Measurements from ENCODE around the gene CRYGS.
"Not testable (repeated sequence)": the region's sequence is repeated elsewhere in the genome, so short reads cannot be mapped to it uniquely, and the experiment has no call there.

The CRYGS gene

DNA sequence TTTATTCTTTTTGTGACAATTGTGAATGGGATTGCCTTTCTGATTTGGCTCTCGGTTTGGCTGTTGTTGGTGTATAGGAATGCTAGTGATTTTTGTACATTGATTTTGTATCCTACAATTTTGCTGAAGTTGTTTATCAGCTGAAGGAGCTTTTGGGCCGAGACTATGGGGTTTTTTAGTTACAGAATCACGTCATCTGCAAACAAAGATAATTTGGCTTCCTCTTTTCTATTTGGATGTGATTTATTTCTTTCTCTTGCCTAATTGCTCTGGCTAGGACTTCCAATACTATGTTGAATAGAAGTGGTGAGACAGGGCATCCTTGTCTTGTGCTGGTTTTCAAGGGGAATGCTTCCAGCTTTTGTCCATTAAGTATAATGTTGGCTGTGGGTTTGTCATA is 44.2 kb downstream of the CRYGS start:
- H3K9ac ChIP-seq (ENCODE audit: low read length in 5 of 5); H3K27me3 ChIP-seq (ENCODE audit: control insufficient read depth in 5 of 5, insufficient read depth in 4 of 5, low read length in 5 of 5); H3K9me3 ChIP-seq (ENCODE audit: control insufficient read depth in 5 of 5, low read length in 5 of 5); H3K4me3 ChIP-seq (ENCODE audit: low read depth in 1 of 5, low read length in 5 of 5); H3K36me3 ChIP-seq (ENCODE audit: control insufficient read depth in 5 of 5, insufficient read depth in 5 of 5, low read length in 5 of 5); H3K27ac ChIP-seq (ENCODE audit: low read depth, low read length): not testable (repeated sequence)
- peaks cover 0 to 10% (median 7%) of the 10 kb centered on the region in 5 donors for H3K4me1 ChIP-seq (ENCODE audit: control insufficient read depth in 5 of 5, insufficient read depth in 5 of 5, low read length in 5 of 5)

DNA sequence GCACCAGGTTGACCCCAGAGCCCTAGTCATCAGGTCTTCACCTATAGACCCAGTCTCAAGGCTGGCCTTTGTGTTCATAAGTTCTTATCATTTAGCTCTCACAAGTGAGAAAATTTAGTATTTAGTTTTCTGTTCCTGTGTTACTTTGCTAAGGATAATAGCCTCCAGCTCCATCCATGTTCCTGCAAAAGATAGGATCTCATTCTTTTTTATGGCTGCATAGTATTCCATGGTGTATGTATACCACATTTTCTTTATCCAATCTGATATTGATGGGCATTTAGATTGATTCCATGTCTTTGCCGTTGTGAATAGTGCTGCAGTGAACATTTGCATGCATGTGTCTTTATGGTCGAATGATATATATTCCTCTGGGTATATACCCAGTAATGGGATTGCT is 46.2 kb downstream of the CRYGS start:
- H3K4me1 ChIP-seq (ENCODE audit: control insufficient read depth in 5 of 5, insufficient read depth in 5 of 5, low read length in 5 of 5): peaks cover 2 to 10% (median 7%) of the 10 kb centered on the region in 5 donors
- not testable (repeated sequence) for H3K36me3 ChIP-seq (ENCODE audit: control insufficient read depth in 5 of 5, insufficient read depth in 5 of 5, low read length in 5 of 5); H3K9ac ChIP-seq (ENCODE audit: low read length in 5 of 5); H3K4me3 ChIP-seq (ENCODE audit: low read depth in 1 of 5, low read length in 5 of 5); H3K9me3 ChIP-seq (ENCODE audit: control insufficient read depth in 5 of 5, low read length in 5 of 5); H3K27me3 ChIP-seq (ENCODE audit: control insufficient read depth in 5 of 5, insufficient read depth in 4 of 5, low read length in 5 of 5); H3K27ac ChIP-seq (ENCODE audit: low read depth, low read length)

GRCh38 chr3:186497608-186498007 is 46.6 kb downstream of the CRYGS start:
- Histone ChIP-seq H3K9me3 (ENCODE audit: control insufficient read depth in 5 of 5, low read length in 5 of 5) (peaks cover 0 to 3% (median 0%) of the 10 kb centered on the region in 5 donors), H3K36me3 (ENCODE audit: control insufficient read depth in 5 of 5, insufficient read depth in 5 of 5, low read length in 5 of 5) (no peaks in the 10 kb centered on the region)

GRCh38 chr3:186496635-186497034 is 47.5 kb downstream of the CRYGS start:
- H3K36me3 ChIP-seq (ENCODE audit: control insufficient read depth in 5 of 5, insufficient read depth in 5 of 5, low read length in 5 of 5): no peaks in the 10 kb centered on the region
- no peak overlapping the region for H3K9ac ChIP-seq (ENCODE audit: low read length in 5 of 5)
- peaks cover 0 to 3% (median 0%) of the 10 kb centered on the region in 5 donors for H3K9me3 ChIP-seq (ENCODE audit: control insufficient read depth in 5 of 5, low read length in 5 of 5)
- H3K4me3 ChIP-seq (ENCODE audit: low read depth in 1 of 5, low read length in 5 of 5): no peak overlapping the region
- H3K4me1 ChIP-seq (ENCODE audit: control insufficient read depth in 5 of 5, insufficient read depth in 5 of 5, low read length in 5 of 5): peaks cover 2 to 12% (median 7%) of the 10 kb centered on the region in 5 donors
- no peak overlapping the region for H3K27ac ChIP-seq (ENCODE audit: low read depth, low read length)
- H3K27me3 ChIP-seq (ENCODE audit: control insufficient read depth in 5 of 5, insufficient read depth in 4 of 5, low read length in 5 of 5): peaks cover 0 to 3% (median 0%) of the 10 kb centered on the region in 5 donors

More at GRCh38 chr3:186497608-186498007, 46.6 kb downstream of the CRYGS start:
- no peak overlapping the region for H3K4me3 ChIP-seq (ENCODE audit: low read depth in 1 of 5, low read length in 5 of 5)
- no peak overlapping the region for H3K27ac ChIP-seq (ENCODE audit: low read depth, low read length)
- H3K9ac ChIP-seq (ENCODE audit: low read length in 5 of 5): no peak overlapping the region
- peaks cover 0 to 3% (median 1%) of the 10 kb centered on the region in 5 donors for H3K27me3 ChIP-seq (ENCODE audit: control insufficient read depth in 5 of 5, insufficient read depth in 4 of 5, low read length in 5 of 5)
- peaks cover 2 to 10% (median 7%) of the 10 kb centered on the region in 5 donors for H3K4me1 ChIP-seq (ENCODE audit: control insufficient read depth in 5 of 5, insufficient read depth in 5 of 5, low read length in 5 of 5)

GRCh38 chr3:186496016-186496415 is 48.2 kb downstream of the CRYGS start:
- Histone ChIP-seq H3K4me3 (ENCODE audit: low read depth in 1 of 5, low read length in 5 of 5) (no peak overlapping the region), H3K27ac (ENCODE audit: low read depth, low read length) (no peak overlapping the region), H3K27me3 (ENCODE audit: control insufficient read depth in 5 of 5, insufficient read depth in 4 of 5, low read length in 5 of 5) (peaks cover 0 to 3% (median 0%) of the 10 kb centered on the region in 5 donors), H3K9me3 (ENCODE audit: control insufficient read depth in 5 of 5, low read length in 5 of 5) (peaks cover 0 to 3% (median 0%) of the 10 kb centered on the region in 5 donors), H3K36me3 (ENCODE audit: control insufficient read depth in 5 of 5, insufficient read depth in 5 of 5, low read length in 5 of 5) (no peaks in the 10 kb centered on the region), H3K9ac (ENCODE audit: low read length in 5 of 5) (no peak overlapping the region), H3K4me1 (ENCODE audit: control insufficient read depth in 5 of 5, insufficient read depth in 5 of 5, low read length in 5 of 5) (peaks cover 2 to 12% (median 7%) of the 10 kb centered on the region in 5 donors)

GRCh38 chr3:186493525-186494255 is 50.5 kb downstream of the CRYGS start:
- no peak overlapping the region for H3K27ac ChIP-seq (ENCODE audit: low read depth, low read length)
- no peak overlapping the region for H3K4me3 ChIP-seq (ENCODE audit: low read depth in 1 of 5, low read length in 5 of 5)
- H3K9me3 ChIP-seq (ENCODE audit: control insufficient read depth in 5 of 5, low read length in 5 of 5): peaks cover 0 to 3% (median 0%) of the 10 kb centered on the region in 5 donors
- no peak overlapping the region for H3K9ac ChIP-seq (ENCODE audit: low read length in 5 of 5)
- H3K36me3 ChIP-seq (ENCODE audit: control insufficient read depth in 5 of 5, insufficient read depth in 5 of 5, low read length in 5 of 5): no peaks in the 10 kb centered on the region
- peaks cover 0 to 3% (median 0%) of the 10 kb centered on the region in 5 donors for H3K27me3 ChIP-seq (ENCODE audit: control insufficient read depth in 5 of 5, insufficient read depth in 4 of 5, low read length in 5 of 5)
- peaks cover 2 to 12% (median 7%) of the 10 kb centered on the region in 5 donors for H3K4me1 ChIP-seq (ENCODE audit: control insufficient read depth in 5 of 5, insufficient read depth in 5 of 5, low read length in 5 of 5)

- peaks cover 2 to 12% (median 7%) of the 10 kb centered on the region in 5 donors for H3K4me1 ChIP-seq (ENCODE audit: control insufficient read depth in 5 of 5, insufficient read depth in 5 of 5, low read length in 5 of 5)
- no peaks in the 10 kb centered on the region for H3K9me3 ChIP-seq (ENCODE audit: control insufficient read depth in 5 of 5, low read length in 5 of 5)
- H3K4me3 ChIP-seq (ENCODE audit: low read depth in 1 of 5, low read length in 5 of 5): no peak overlapping the region
- H3K36me3 ChIP-seq (ENCODE audit: control insufficient read depth in 5 of 5, insufficient read depth in 5 of 5, low read length in 5 of 5): no peaks in the 10 kb centered on the region
- H3K9ac ChIP-seq (ENCODE audit: low read length in 5 of 5): no peak overlapping the region
- H3K27me3 ChIP-seq (ENCODE audit: control insufficient read depth in 5 of 5, insufficient read depth in 4 of 5, low read length in 5 of 5): peaks cover 0 to 3% (median 0%) of the 10 kb centered on the region in 5 donors
- H3K27ac ChIP-seq (ENCODE audit: low read depth, low read length): no peak overlapping the region
Observed at GRCh38 chr3:186492385-186492984, 51.7 kb downstream of the CRYGS start.

GRCh38 chr3:186489507-186489906 is 54.7 kb downstream of the CRYGS start:
- no peak overlapping the region for H3K9ac ChIP-seq (ENCODE audit: low read length in 5 of 5)
- H3K27ac ChIP-seq (ENCODE audit: low read depth, low read length): no peak overlapping the region
- peaks cover 0 to 3% (median 0%) of the 10 kb centered on the region in 5 donors for H3K4me1 ChIP-seq (ENCODE audit: control insufficient read depth in 5 of 5, insufficient read depth in 5 of 5, low read length in 5 of 5)
- H3K27me3 ChIP-seq (ENCODE audit: control insufficient read depth in 5 of 5, insufficient read depth in 4 of 5, low read length in 5 of 5): peaks cover 0 to 3% (median 0%) of the 10 kb centered on the region in 5 donors
- H3K4me3 ChIP-seq (ENCODE audit: low read depth in 1 of 5, low read length in 5 of 5): no peak overlapping the region
- H3K9me3 ChIP-seq (ENCODE audit: control insufficient read depth in 5 of 5, low read length in 5 of 5): no peaks in the 10 kb centered on the region
- H3K36me3 ChIP-seq (ENCODE audit: control insufficient read depth in 5 of 5, insufficient read depth in 5 of 5, low read length in 5 of 5): no peaks in the 10 kb centered on the region

Measured in subcutaneous abdominal adipose tissue (tissue), 5 donors.